ENCODE results near the gene CARF.

DNA sequence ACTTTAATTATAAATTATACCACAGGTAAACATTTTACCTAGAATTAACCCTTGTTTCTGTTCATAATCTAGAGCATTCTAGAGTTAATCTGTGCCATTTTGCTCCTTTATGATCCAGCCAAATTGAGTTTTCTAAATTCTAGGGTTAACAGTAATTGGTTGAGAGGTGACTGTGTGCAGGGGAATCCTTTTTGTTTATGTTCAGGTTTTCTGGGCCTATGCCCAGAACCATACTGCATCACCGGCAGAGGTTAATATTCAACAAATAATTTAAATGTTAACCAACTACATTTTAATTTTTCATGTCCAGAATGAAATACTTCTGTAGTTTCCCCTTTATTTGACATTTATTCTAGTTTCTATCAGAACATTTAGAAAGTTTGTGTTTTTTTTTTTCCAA lies 32.3 kb downstream of the CARF start:
- TF ChIP-seq, protein P1, sequence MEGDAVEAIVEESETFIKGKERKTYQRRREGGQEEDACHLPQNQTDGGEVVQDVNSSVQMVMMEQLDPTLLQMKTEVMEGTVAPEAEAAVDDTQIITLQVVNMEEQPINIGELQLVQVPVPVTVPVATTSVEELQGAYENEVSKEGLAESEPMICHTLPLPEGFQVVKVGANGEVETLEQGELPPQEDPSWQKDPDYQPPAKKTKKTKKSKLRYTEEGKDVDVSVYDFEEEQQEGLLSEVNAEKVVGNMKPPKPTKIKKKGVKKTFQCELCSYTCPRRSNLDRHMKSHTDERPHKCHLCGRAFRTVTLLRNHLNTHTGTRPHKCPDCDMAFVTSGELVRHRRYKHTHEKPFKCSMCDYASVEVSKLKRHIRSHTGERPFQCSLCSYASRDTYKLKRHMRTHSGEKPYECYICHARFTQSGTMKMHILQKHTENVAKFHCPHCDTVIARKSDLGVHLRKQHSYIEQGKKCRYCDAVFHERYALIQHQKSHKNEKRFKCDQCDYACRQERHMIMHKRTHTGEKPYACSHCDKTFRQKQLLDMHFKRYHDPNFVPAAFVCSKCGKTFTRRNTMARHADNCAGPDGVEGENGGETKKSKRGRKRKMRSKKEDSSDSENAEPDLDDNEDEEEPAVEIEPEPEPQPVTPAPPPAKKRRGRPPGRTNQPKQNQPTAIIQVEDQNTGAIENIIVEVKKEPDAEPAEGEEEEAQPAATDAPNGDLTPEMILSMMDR (IDR thresholded peaks at IDR 0.05; ENCODE audit: extremely low read depth in 1 of 2, insufficient read depth in 1 of 2, low read depth in 1 of 2, low read length in 2 of 2) = no peak
- TF ChIP-seq MAX (IDR thresholded peaks at IDR 0.05; ENCODE audit: insufficient read depth, insufficient read length) = no peak
- TF ChIP-seq POLR2AphosphoS5 (IDR thresholded peaks at IDR 0.05; ENCODE audit: insufficient read depth, low read depth, low read length) = no peak

Data from endothelial cell of umbilical vein (primary cell).